WTC11 (cell line): Measurements from ENCODE around the gene TF. TPM values are rescaled to one million over a fixed set of nuclear protein-coding genes. Genes with fewer than 3 reads are reported as not detected.

Experiments used
- ATAC-seq: fragments of 200-7000 bp; cut with Tn5 transposase; 2 replicates; pipeline ENCODE4 v1.10.0; 2021; ENCODE audit warnings: mild to moderate bottlenecking, moderate library complexity
- CTCF ChIA-PET: fragments of 300-600 bp; sonication (Branson Sonifier 250); formaldehyde crosslinking; loops from one replicate; lab custom pipeline; 2021; ENCODE audit warnings: antibody characterized with exemption; lab: Charles Lee
- POLR2A ChIA-PET: fragments of 350-600 bp; sonication (Branson Sonifier 250); formaldehyde crosslinking; loops from one replicate; lab custom pipeline; 2021; ENCODE audit warnings: antibody characterized with exemption; lab: Charles Lee
- DNase-seq: peaks from one replicate; pipeline ENCODE4 v3.0.0; 2021; ENCODE audit warnings: low spot score
- H3K27ac Mint-ChIP-seq: 2 replicates; pipeline ENCODE4 v1.8.0; 2021; ENCODE audit warnings: mixed read lengths
- H3K27me3 Mint-ChIP-seq: 2 replicates; pipeline ENCODE4 v1.8.0; 2021; ENCODE audit warnings: low read depth, mild to moderate bottlenecking, moderate library complexity, mixed read lengths
- H3K36me3 Mint-ChIP-seq: 2 replicates; pipeline ENCODE4 v1.8.0; 2021; ENCODE audit warnings: mixed read lengths
- H3K4me1 Mint-ChIP-seq: 2 replicates; pipeline ENCODE4 v1.8.0; 2022; ENCODE audit warnings: mixed read lengths
- H3K4me3 Mint-ChIP-seq: 2 replicates; pipeline ENCODE4 v1.8.0; 2021; ENCODE audit warnings: mild to moderate bottlenecking, moderate library complexity, mixed read lengths
- H3K9me3 Mint-ChIP-seq: 2 replicates; pipeline ENCODE4 v1.8.0; 2021; ENCODE audit warnings: mixed read lengths
- ARID4B ChIP-seq: sonication (generic); formaldehyde crosslinking; IDR thresholded peaks from 2 replicates; pipeline ENCODE4 v1.8.0; 2023; ENCODE audit warnings: missing genetic modification reagents, mild to moderate bottlenecking, borderline replicate concordance
- ATF1 ChIP-seq: sonication (generic); formaldehyde crosslinking; IDR thresholded peaks from 2 replicates; pipeline ENCODE4 v1.8.1; 2023; ENCODE audit warnings: mild to moderate bottlenecking, moderate library complexity, missing genetic modification reagents
- ELF4 ChIP-seq: sonication (generic); formaldehyde crosslinking; IDR thresholded peaks from 2 replicates; pipeline ENCODE4 v1.8.1; 2022; ENCODE audit warnings: low read depth, mild to moderate bottlenecking, moderate library complexity, missing genetic modification reagents
- ESRRA ChIP-seq: sonication (generic); formaldehyde crosslinking; IDR thresholded peaks from 2 replicates; pipeline ENCODE4 v1.8.1; 2022; ENCODE audit warnings: mild to moderate bottlenecking, missing genetic modification reagents, borderline replicate concordance
- ETV6 ChIP-seq: sonication (generic); formaldehyde crosslinking; IDR thresholded peaks from 2 replicates; pipeline ENCODE4 v1.8.1; 2022; ENCODE audit warnings: mild to moderate bottlenecking, missing genetic modification reagents
- FOXK1 ChIP-seq: sonication (generic); formaldehyde crosslinking; IDR thresholded peaks from 2 replicates; pipeline ENCODE4 v1.8.0; 2022; ENCODE audit warnings: mild to moderate bottlenecking, moderate library complexity, missing genetic modification reagents
- FOXP1 ChIP-seq: sonication (generic); formaldehyde crosslinking; IDR thresholded peaks from 2 replicates; pipeline ENCODE4 v1.8.0; 2022; ENCODE audit warnings: missing genetic modification reagents, mild to moderate bottlenecking, moderate library complexity, borderline replicate concordance
- HMGA2 ChIP-seq: fragments of 250-450 bp; sonication (Bioruptor Pico); IDR thresholded peaks from 2 replicates; pipeline ENCODE4 v1.4.0; 2021; ENCODE audit warnings: mild to moderate bottlenecking, moderate library complexity
- HMGXB4 ChIP-seq: sonication (generic); formaldehyde crosslinking; IDR thresholded peaks from 2 replicates; pipeline ENCODE4 v1.8.1; 2023; ENCODE audit warnings: mild to moderate bottlenecking, moderate library complexity, missing genetic modification reagents
- NFYB ChIP-seq: sonication (generic); formaldehyde crosslinking; conservative IDR thresholded peaks from 2 replicates; pipeline ENCODE4 v1.8.0; 2022; ENCODE audit warnings: low read depth, missing genetic modification reagents
- RORB ChIP-seq: fragments of 250-450 bp; sonication (Bioruptor Pico); IDR thresholded peaks from 2 replicates; pipeline ENCODE4 v1.9.0; 2021; ENCODE audit warnings: mild to moderate bottlenecking
- SOX15 ChIP-seq: fragments of 250-450 bp; sonication (Bioruptor Pico); IDR thresholded peaks from 2 replicates; pipeline ENCODE4 v1.9.0; 2021; ENCODE audit warnings: mild to moderate bottlenecking
- ZNF263 ChIP-seq: sonication (generic); formaldehyde crosslinking; IDR thresholded peaks from 2 replicates; pipeline ENCODE4 v1.8.1; 2022; ENCODE audit warnings: low read depth, mild to moderate bottlenecking, moderate library complexity, missing genetic modification reagents
- ZNF396 ChIP-seq: fragments of 250-450 bp; sonication (Bioruptor Pico); IDR thresholded peaks from 2 replicates; pipeline ENCODE4 v1.8.0; 2021; ENCODE audit warnings: mild to moderate bottlenecking, moderate library complexity, borderline replicate concordance
- total RNA-seq: library from RNA; stranded (reverse); gene quantifications from 3 replicates; pipeline ENCODE4 v1.2.3, GENCODE V29; 2021
- TF ChIP-seq, protein P1 (sequence below): fragments of 250-450 bp; sonication (Bioruptor Pico); IDR thresholded peaks from 2 replicates; pipeline ENCODE4 v1.9.0; 2021; ENCODE audit warnings: mild to moderate bottlenecking, borderline replicate concordance
- TF ChIP-seq, protein P2 (sequence below): sonication (generic); formaldehyde crosslinking; IDR thresholded peaks from 2 replicates; pipeline ENCODE4 v1.8.0; 2023; ENCODE audit warnings: missing genetic modification reagents
- TF ChIP-seq, protein P3 (sequence below): fragments of 250-450 bp; sonication (Bioruptor Pico); IDR thresholded peaks from 2 replicates; pipeline ENCODE4 v1.9.0; 2021; ENCODE audit warnings: mild to moderate bottlenecking
- TF ChIP-seq, protein P4 (sequence below): fragments of 250-450 bp; sonication (Bioruptor Pico); IDR thresholded peaks from 2 replicates; pipeline ENCODE4 v1.8.0; 2021; ENCODE audit warnings: mild to moderate bottlenecking
- TF ChIP-seq, protein P5 (sequence below): sonication (generic); formaldehyde crosslinking; IDR thresholded peaks from 2 replicates; pipeline ENCODE4 v1.8.1; 2022; ENCODE audit warnings: low read depth, mild to moderate bottlenecking, moderate library complexity, missing genetic modification reagents, borderline replicate concordance

TF gene
- total RNA-seq, 1 experiment from 2014 or later = 9.3 TPM

- TF ChIP-seq, protein P1, sequence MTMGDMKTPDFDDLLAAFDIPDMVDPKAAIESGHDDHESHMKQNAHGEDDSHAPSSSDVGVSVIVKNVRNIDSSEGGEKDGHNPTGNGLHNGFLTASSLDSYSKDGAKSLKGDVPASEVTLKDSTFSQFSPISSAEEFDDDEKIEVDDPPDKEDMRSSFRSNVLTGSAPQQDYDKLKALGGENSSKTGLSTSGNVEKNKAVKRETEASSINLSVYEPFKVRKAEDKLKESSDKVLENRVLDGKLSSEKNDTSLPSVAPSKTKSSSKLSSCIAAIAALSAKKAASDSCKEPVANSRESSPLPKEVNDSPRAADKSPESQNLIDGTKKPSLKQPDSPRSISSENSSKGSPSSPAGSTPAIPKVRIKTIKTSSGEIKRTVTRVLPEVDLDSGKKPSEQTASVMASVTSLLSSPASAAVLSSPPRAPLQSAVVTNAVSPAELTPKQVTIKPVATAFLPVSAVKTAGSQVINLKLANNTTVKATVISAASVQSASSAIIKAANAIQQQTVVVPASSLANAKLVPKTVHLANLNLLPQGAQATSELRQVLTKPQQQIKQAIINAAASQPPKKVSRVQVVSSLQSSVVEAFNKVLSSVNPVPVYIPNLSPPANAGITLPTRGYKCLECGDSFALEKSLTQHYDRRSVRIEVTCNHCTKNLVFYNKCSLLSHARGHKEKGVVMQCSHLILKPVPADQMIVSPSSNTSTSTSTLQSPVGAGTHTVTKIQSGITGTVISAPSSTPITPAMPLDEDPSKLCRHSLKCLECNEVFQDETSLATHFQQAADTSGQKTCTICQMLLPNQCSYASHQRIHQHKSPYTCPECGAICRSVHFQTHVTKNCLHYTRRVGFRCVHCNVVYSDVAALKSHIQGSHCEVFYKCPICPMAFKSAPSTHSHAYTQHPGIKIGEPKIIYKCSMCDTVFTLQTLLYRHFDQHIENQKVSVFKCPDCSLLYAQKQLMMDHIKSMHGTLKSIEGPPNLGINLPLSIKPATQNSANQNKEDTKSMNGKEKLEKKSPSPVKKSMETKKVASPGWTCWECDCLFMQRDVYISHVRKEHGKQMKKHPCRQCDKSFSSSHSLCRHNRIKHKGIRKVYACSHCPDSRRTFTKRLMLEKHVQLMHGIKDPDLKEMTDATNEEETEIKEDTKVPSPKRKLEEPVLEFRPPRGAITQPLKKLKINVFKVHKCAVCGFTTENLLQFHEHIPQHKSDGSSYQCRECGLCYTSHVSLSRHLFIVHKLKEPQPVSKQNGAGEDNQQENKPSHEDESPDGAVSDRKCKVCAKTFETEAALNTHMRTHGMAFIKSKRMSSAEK (CRISPR knock-in tag) = no peak
- no peak for TF ChIP-seq FOXP1 (CRISPR knock-in tag)
- TF ChIP-seq, protein P2, sequence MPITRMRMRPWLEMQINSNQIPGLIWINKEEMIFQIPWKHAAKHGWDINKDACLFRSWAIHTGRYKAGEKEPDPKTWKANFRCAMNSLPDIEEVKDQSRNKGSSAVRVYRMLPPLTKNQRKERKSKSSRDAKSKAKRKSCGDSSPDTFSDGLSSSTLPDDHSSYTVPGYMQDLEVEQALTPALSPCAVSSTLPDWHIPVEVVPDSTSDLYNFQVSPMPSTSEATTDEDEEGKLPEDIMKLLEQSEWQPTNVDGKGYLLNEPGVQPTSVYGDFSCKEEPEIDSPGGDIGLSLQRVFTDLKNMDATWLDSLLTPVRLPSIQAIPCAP = no peak
- no peak for TF ChIP-seq ZNF263 (CRISPR knock-in tag)
- TF ChIP-seq ESRRA = no peak
- TF ChIP-seq, protein P3, sequence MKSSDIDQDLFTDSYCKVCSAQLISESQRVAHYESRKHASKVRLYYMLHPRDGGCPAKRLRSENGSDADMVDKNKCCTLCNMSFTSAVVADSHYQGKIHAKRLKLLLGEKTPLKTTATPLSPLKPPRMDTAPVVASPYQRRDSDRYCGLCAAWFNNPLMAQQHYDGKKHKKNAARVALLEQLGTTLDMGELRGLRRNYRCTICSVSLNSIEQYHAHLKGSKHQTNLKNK = no peak
- no peak for TF ChIP-seq ARID4B (CRISPR knock-in tag)
- no peak for TF ChIP-seq ELF4 (CRISPR knock-in tag)
Measured at GRCh38 chr3:133803469-133803868, 57.3 kb downstream of the TF start (continued).

DNA sequence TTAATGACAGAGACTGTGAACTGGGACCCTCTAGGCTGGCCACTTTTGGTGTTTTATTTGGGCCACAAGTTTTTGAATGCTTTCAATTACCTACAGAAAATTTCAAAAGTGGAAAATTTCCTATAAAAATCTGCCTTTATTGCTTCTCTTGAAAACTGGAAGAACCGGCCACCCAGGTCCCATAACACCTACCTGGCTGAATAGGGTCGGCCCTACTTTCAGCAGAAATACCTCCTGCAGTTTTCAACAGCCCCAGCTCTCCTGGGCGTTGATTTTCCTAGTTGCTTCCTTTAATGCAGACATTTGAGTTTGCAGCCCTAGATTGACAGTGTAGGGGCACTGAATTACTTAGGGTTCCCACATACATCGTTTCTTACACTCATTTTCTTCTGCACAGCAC, 58.7 kb downstream of the TF start:
- TF ChIP-seq FOXK1 (CRISPR knock-in tag) (no peak), ATF1 (CRISPR knock-in tag) (no peak), NFYB (no peak), ZNF263 (CRISPR knock-in tag) (no peak), SOX15 (CRISPR knock-in tag) (no peak), ZNF396 (no peak), RORB (no peak), HMGA2 (no peak), ETV6 (CRISPR knock-in tag) (no peak), ELF4 (CRISPR knock-in tag) (no peak), HMGXB4 (no peak)
- TF ChIP-seq, protein P4, sequence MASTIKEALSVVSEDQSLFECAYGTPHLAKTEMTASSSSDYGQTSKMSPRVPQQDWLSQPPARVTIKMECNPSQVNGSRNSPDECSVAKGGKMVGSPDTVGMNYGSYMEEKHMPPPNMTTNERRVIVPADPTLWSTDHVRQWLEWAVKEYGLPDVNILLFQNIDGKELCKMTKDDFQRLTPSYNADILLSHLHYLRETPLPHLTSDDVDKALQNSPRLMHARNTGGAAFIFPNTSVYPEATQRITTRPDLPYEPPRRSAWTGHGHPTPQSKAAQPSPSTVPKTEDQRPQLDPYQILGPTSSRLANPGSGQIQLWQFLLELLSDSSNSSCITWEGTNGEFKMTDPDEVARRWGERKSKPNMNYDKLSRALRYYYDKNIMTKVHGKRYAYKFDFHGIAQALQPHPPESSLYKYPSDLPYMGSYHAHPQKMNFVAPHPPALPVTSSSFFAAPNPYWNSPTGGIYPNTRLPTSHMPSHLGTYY (CRISPR knock-in tag) = no peak
- TF ChIP-seq, protein P5, sequence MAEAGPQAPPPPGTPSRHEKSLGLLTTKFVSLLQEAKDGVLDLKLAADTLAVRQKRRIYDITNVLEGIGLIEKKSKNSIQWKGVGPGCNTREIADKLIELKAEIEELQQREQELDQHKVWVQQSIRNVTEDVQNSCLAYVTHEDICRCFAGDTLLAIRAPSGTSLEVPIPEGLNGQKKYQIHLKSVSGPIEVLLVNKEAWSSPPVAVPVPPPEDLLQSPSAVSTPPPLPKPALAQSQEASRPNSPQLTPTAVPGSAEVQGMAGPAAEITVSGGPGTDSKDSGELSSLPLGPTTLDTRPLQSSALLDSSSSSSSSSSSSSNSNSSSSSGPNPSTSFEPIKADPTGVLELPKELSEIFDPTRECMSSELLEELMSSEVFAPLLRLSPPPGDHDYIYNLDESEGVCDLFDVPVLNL (CRISPR knock-in tag) = no peak
- H3K27ac Mint-ChIP-seq = no peak overlapping the region
- ChIA-PET POLR2A (no interaction called here), CTCF (no interaction called here)
- peaks cover 13% of the 10 kb centered on the region for H3K4me1 Mint-ChIP-seq
- no peak for ATAC-seq
- peaks cover 15% of the 10 kb centered on the region for H3K27me3 Mint-ChIP-seq
- DNase-seq = no peak
- H3K9me3 Mint-ChIP-seq = no peaks in the 10 kb centered on the region
- H3K4me3 Mint-ChIP-seq = peak overlapping the region; percentile 87
- peaks cover 25% of the 10 kb centered on the region for H3K36me3 Mint-ChIP-seq
